Mucosa of descending colon (tissue), 3 donors: Measurements from ENCODE around the gene TMEM214. TPM values are rescaled to one million over a fixed set of nuclear protein-coding genes. Genes with fewer than 3 reads are reported as not detected.
A peak's percentile ranks its signal among the peaks of the same experiment; 100 is the strongest.

Source experiments
- ATAC-seq: fragments of 200-7000 bp; cut with Tn5 transposase; one replicate; pipeline ENCODE4 v1.9.1; 2020; ENCODE audit warnings: mild to moderate bottlenecking, moderate library complexity
- DNase-seq, 3 donors: peaks; one replicate each; pipeline ENCODE4 v3.0.0-alpha.2; 2020
- H3K36me3 ChIP-seq: fragments of 200-600 bp; one replicate; pipeline ENCODE4 v1.8.0; 2021; ENCODE audit warnings: low read depth, mild to moderate bottlenecking
- H3K4me1 ChIP-seq: fragments of 200-600 bp; one replicate; pipeline ENCODE4 v1.8.0; 2021; ENCODE audit warnings: low read depth, mild to moderate bottlenecking
- H3K4me3 ChIP-seq: fragments of 200-600 bp; one replicate; pipeline ENCODE4 v1.8.0; 2021; ENCODE audit warnings: mild to moderate bottlenecking
- H3K9me3 ChIP-seq: fragments of 200-600 bp; one replicate; pipeline ENCODE4 v1.8.0; 2021; ENCODE audit warnings: mild to moderate bottlenecking
- CTCF ChIP-seq: fragments of 200-600 bp; IDR thresholded peaks from one replicate; pipeline ENCODE4 v1.8.0; 2022; ENCODE audit warnings: antibody characterized with exemption, mild to moderate bottlenecking
- intact Hi-C, 2 donors: fragments of 100-400 bp; cut with DNase I in 1 of 2; cut with micrococcal nuclease in 1 of 2; formaldehyde crosslinking; loops; one replicate each; pipeline versions ENCODE4 v1.11.0 to v1.11.1; 2022; cut with DNase I, micrococcal nuclease
- long read RNA-seq, 2 donors: library from polyadenylated mRNA; unstranded; transcript quantifications; one replicate each; pipeline ENCODE4 v2.0.0, GENCODE V29; 2019 to 2021
- total RNA-seq, 3 donors: library from RNA; stranded (reverse); fragmentation: NEBNext Ultra II Directional in 2 of 3; extraction: Animal tissue kit (Norgen Biotek cat#: 25700) in 2 of 3; gene quantifications; one replicate each; pipeline versions ENCODE4 v1.2.1 to v1.2.4, GENCODE V29; 2021 to 2023
- donor health status: DM: no; HTN: no; CAD: no; lungs with moderate emphysema.
- donor health status: DM: no; HTN: no; CAD: no.
- donor health status: DM: no; HTN: yes; CAD: no.

The TMEM214 gene
- 10 to 100 TPM; 78.9 to 93.3 (median 80.1) TPM for total RNA-seq
- long read RNA-seq, donor 1, transcript TMEM214-201 (17 exons, 2,990 nt): major isoform, 11 of 39 reads
- long read RNA-seq, donor 1, partial matches to known transcripts: 16 of 39 reads
- long read RNA-seq, donor 1, other reads (novel, unspliced or antisense): 11 of 39 reads
- long read RNA-seq, donor 2, partial matches to known transcripts: 2 of 9 reads
- long read RNA-seq, donor 2, other reads (novel, unspliced or antisense): 4 of 9 reads

- Histone ChIP-seq H3K9me3 (no peaks in the 10 kb centered on the region), H3K4me3 (peak within 1 kb of the TSS; percentile 93), H3K36me3 (peaks cover 1% of the 10 kb centered on the region), H3K4me1 (peaks cover 14% of the 10 kb centered on the region)
- intact Hi-C loops: loop anchor here in 1 of 2 donors (10.0 kb wide), 1 partner anchor 52 kb away; the partner anchor contains the start of gene KHK
- DNase-seq (peak; percentile 92 to 94 (median 94)), ATAC-seq (peak; percentile 98)
- no peak for TF ChIP-seq CTCF
These were observed at the start of gene TMEM214 for GRCh38 chr2:27032495-27033252. TSS of gene TMEM214 (plus strand) at chr2:27032965. CDS start at chr2:27033016, 51 bp downstream.

GRCh38 chr2:26983746-26984145 lies 49.0 kb upstream of the TMEM214 start:
- DNase-seq: no peak
- H3K4me1 ChIP-seq: peaks cover 20% of the 10 kb centered on the region
- ATAC-seq: no peak
- no peaks in the 10 kb centered on the region for H3K36me3 ChIP-seq
- H3K4me3 ChIP-seq: no peak overlapping the region
- H3K9me3 ChIP-seq: no peaks in the 10 kb centered on the region
- intact Hi-C loops: no loop called here
- no peak for TF ChIP-seq CTCF

- no peaks in the 10 kb centered on the region for H3K36me3 ChIP-seq
- peaks cover 20% of the 10 kb centered on the region for H3K4me1 ChIP-seq
- no peaks in the 10 kb centered on the region for H3K9me3 ChIP-seq
- ATAC-seq (no peak), DNase-seq (no peak)
- TF ChIP-seq CTCF: no peak
- intact Hi-C loops: no loop called here
- no peak overlapping the region for H3K4me3 ChIP-seq
These were observed 47.0 kb upstream of the TMEM214 start for GRCh38 chr2:26985807-26986206.

GRCh38 chr2:26986576-26986975 lies 46.2 kb upstream of the TMEM214 start:
- peaks cover 18% of the 10 kb centered on the region for H3K4me1 ChIP-seq
- ATAC-seq (no peak), DNase-seq (no peak)
- no peak for TF ChIP-seq CTCF
- no peak overlapping the region for H3K4me3 ChIP-seq
- H3K36me3 ChIP-seq: no peaks in the 10 kb centered on the region
- H3K9me3 ChIP-seq: no peaks in the 10 kb centered on the region
- intact Hi-C loops: no loop called here

- intact Hi-C loops: no loop called here
- ATAC-seq: no peak
These were observed 44.5 kb upstream of the TMEM214 start for GRCh38 chr2:26988058-26988860.

More at GRCh38 chr2:26988058-26988860, 44.5 kb upstream of the TMEM214 start:
- Histone ChIP-seq H3K9me3 (no peaks in the 10 kb centered on the region), H3K4me3 (no peak overlapping the region), H3K36me3 (no peaks in the 10 kb centered on the region), H3K4me1 (peaks cover under 1% of the 10 kb centered on the region)
- no peak for TF ChIP-seq CTCF
- DNase-seq: no peak
